Measurements from ENCODE around the gene SYT7. TPM values are rescaled to one million over a fixed set of nuclear protein-coding genes. Genes with fewer than 3 reads are reported as not detected.
A peak's percentile ranks its signal among the peaks of the same experiment; 100 is the strongest.

The SYT7 gene
- total and polyA plus RNA-seq, 10 of the 15 experiments (the other 5 are each of a cell fraction or from before 2014, with no cell fraction given): not detected

- no TSS peak for BruUV-seq (replicated peaks)
- ATAC-seq: peak; percentile 69
- Histone ChIP-seq H3K4me1 (ENCODE audit: control insufficient read depth, insufficient read depth, low read length) (no peaks in the 10 kb centered on the region), H3K27ac (ENCODE audit: control insufficient read depth, insufficient read depth) (no peak overlapping the region), H2AFZ (ENCODE audit: control insufficient read depth, low read depth, low read length) (no peak overlapping the region), H4K20me1 (ENCODE audit: control insufficient read depth, insufficient read depth) (no peaks in the 10 kb centered on the region), H3K9ac (ENCODE audit: control insufficient read depth, insufficient read depth, low read length) (no peak overlapping the region), H3K27me3 (replicated peaks in 1 of 2; ENCODE audit: control insufficient read depth in 2 of 2, insufficient read depth in 2 of 2, low read length in 1 of 2) (peaks cover 3 to 11% of the 10 kb centered on the region in 2 experiments), H3K4me3 (no peak overlapping the region), H3K9me3 (replicated peaks; ENCODE audit: control insufficient read depth, insufficient read depth, low read length) (no peaks in the 10 kb centered on the region), H3K36me3 (ENCODE audit: control insufficient read depth in 2 of 2, insufficient read depth in 2 of 2, low read length in 1 of 2) (no peaks in the 10 kb centered on the region), H3K4me2 (ENCODE audit: control insufficient read depth, insufficient read depth) (no peak overlapping the region), H3K79me2 (ENCODE audit: control insufficient read depth, insufficient read depth, low read length) (no peaks in the 10 kb centered on the region)
- RAD21 ChIA-PET (ENCODE audit: unreplicated experiment): no interaction called here
- CTCF ChIA-PET: interaction anchor here (0.5 kb wide), 1 partner anchor 153 kb away, joined by 3 read pairs; no protein-coding TSS in a partner anchor
- in situ Hi-C loops (cut with MboI): no loop called here
- SMC1A ChIA-PET (ENCODE audit: uncharacterized antibody, unreplicated experiment): no interaction called here
- no peak for DNase-seq (ENCODE audit: low read depth, low spot score)
- WGBS (ENCODE audit: insufficient coverage, insufficient replicate concordance, low lambda C conversion rate, missing lambda C conversion rate): 2% methylated on average over 28 of the region's 30 CpGs
- FAIRE-seq: no peak
- intact Hi-C loops (cut with micrococcal nuclease; ENCODE audit: unreplicated experiment): no loop called here
- POLR2A ChIA-PET: no interaction called here
- TF ChIP-seq ZNF207 (IDR thresholded peaks at IDR 0.05; ENCODE audit: borderline replicate concordance) (no peak), MEF2A (IDR thresholded peaks at IDR 0.05; ENCODE audit: insufficient read depth, low read depth, low read length) (no peak), SUPT20H (IDR thresholded peaks at IDR 0.05; ENCODE audit: borderline replicate concordance, control insufficient read depth, low read depth, low read length) (no peak)
Observed at GRCh38 chr11:61587951-61588727, 7.3 kb upstream of the SYT7 start.

- Histone ChIP-seq H3K27ac (ENCODE audit: control insufficient read depth, insufficient read depth) (no peak overlapping the region), H3K9me3 (replicated peaks; ENCODE audit: control insufficient read depth, insufficient read depth, low read length) (no peaks in the 10 kb centered on the region), H2AFZ (ENCODE audit: control insufficient read depth, low read depth, low read length) (no peak overlapping the region), H3K4me2 (ENCODE audit: control insufficient read depth, insufficient read depth) (no peak overlapping the region), H4K20me1 (ENCODE audit: control insufficient read depth, insufficient read depth) (no peaks in the 10 kb centered on the region), H3K9ac (ENCODE audit: control insufficient read depth, insufficient read depth, low read length) (no peak overlapping the region), H3K27me3 (replicated peaks in 1 of 2; ENCODE audit: control insufficient read depth in 2 of 2, insufficient read depth in 2 of 2, low read length in 1 of 2) (peaks cover 3 to 13% of the 10 kb centered on the region in 2 experiments), H3K79me2 (ENCODE audit: control insufficient read depth, insufficient read depth, low read length) (no peaks in the 10 kb centered on the region), H3K4me1 (ENCODE audit: control insufficient read depth, insufficient read depth, low read length) (no peaks in the 10 kb centered on the region), H3K4me3 (no peak overlapping the region), H3K36me3 (ENCODE audit: control insufficient read depth in 2 of 2, insufficient read depth in 2 of 2, low read length in 1 of 2) (no peaks in the 10 kb centered on the region)
- POLR2A ChIA-PET: interaction anchor here (0.6 kb wide), 1 partner anchor 289 kb away, joined by 3 read pairs; no protein-coding TSS in a partner anchor
- CTCF ChIA-PET: no interaction called here
- SMC1A ChIA-PET (ENCODE audit: uncharacterized antibody, unreplicated experiment): no interaction called here
- in situ Hi-C loops (cut with MboI) (no loop called here), intact Hi-C loops (cut with micrococcal nuclease; ENCODE audit: unreplicated experiment) (no loop called here)
- FAIRE-seq: no peak
- no peak for DNase-seq (ENCODE audit: low read depth, low spot score)
- ATAC-seq: no peak
- RAD21 ChIA-PET (ENCODE audit: unreplicated experiment): no interaction called here
- WGBS (ENCODE audit: insufficient coverage, insufficient replicate concordance, low lambda C conversion rate, missing lambda C conversion rate): 59% methylated on average over 31 of the region's 41 CpGs
- no TSS peak for BruUV-seq (replicated peaks)
- TF ChIP-seq, protein P1, sequence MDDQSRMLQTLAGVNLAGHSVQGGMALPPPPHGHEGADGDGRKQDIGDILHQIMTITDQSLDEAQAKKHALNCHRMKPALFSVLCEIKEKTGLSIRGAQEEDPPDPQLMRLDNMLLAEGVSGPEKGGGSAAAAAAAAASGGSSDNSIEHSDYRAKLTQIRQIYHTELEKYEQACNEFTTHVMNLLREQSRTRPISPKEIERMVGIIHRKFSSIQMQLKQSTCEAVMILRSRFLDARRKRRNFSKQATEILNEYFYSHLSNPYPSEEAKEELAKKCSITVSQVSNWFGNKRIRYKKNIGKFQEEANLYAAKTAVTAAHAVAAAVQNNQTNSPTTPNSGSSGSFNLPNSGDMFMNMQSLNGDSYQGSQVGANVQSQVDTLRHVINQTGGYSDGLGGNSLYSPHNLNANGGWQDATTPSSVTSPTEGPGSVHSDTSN (IDR thresholded peaks at IDR 0.05; ENCODE audit: insufficient replicate concordance, low read depth, low read length): no peak
- TF ChIP-seq NFIC (IDR thresholded peaks at IDR 0.05; ENCODE audit: low read depth, low read length) (no peak), YY1 (IDR thresholded peaks at IDR 0.05; ENCODE audit: low read depth, low read length) (no peak), SMARCA5 (IDR thresholded peaks at IDR 0.05) (no peak), TCF3 (IDR thresholded peaks at IDR 0.05; ENCODE audit: borderline replicate concordance, insufficient read depth, low read depth, low read length) (no peak), LARP7 (IDR thresholded peaks at IDR 0.05) (no peak), GABPA (IDR thresholded peaks at IDR 0.05; ENCODE audit: low read depth) (no peak), SP1 (IDR thresholded peaks at IDR 0.05; ENCODE audit: low read depth, low read length) (no peak)
- TF ChIP-seq, protein P2, sequence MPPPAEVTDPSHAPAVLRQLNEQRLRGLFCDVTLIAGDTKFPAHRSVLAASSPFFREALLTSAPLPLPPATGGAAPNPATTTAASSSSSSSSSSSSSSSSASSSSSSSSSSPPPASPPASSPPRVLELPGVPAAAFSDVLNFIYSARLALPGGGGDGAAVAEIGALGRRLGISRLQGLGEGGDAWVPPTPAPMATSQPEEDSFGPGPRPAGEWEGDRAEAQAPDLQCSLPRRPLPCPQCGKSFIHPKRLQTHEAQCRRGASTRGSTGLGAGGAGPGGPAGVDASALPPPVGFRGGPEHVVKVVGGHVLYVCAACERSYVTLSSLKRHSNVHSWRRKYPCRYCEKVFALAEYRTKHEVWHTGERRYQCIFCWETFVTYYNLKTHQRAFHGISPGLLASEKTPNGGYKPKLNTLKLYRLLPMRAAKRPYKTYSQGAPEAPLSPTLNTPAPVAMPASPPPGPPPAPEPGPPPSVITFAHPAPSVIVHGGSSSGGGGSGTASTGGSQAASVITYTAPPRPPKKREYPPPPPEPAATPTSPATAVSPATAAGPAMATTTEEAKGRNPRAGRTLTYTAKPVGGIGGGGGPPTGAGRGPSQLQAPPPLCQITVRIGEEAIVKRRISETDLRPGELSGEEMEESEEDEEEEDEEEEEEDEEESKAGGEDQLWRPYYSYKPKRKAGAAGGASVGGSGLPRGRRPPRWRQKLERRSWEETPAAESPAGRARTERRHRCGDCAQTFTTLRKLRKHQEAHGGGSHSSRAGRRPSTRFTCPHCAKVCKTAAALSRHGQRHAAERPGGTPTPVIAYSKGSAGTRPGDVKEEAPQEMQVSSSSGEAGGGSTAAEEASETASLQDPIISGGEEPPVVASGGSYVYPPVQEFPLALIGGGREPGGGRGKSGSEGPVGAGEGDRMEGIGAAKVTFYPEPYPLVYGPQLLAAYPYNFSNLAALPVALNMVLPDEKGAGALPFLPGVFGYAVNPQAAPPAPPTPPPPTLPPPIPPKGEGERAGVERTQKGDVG (CRISPR knock-in tag; IDR thresholded peaks at IDR 0.05): no peak
Observed at GRCh38 chr11:61587541-61587941, 6.7 kb upstream of the SYT7 start.

All from GM12878 (cell line).